Glutamatergic neuron (in vitro differentiated cells): ENCODE results near the gene PHPT1. TPM values are rescaled to one million over a fixed set of nuclear protein-coding genes. Genes with fewer than 3 reads are reported as not detected.

Source experiments
- DNase-seq: peaks from one replicate; pipeline ENCODE4 v3.0.0; 2022
- H3K27ac Mint-ChIP-seq: one replicate; pipeline ENCODE4 v1.8.0; 2020; ENCODE audit warnings: mild to moderate bottlenecking, mixed read lengths, inconsistent platforms; ENCODE audit not compliant: unreplicated experiment
- H3K27me3 Mint-ChIP-seq: one replicate; pipeline ENCODE4 v1.8.0; 2020; ENCODE audit warnings: mild to moderate bottlenecking, moderate library complexity, mixed read lengths, inconsistent platforms; ENCODE audit not compliant: unreplicated experiment
- H3K36me3 Mint-ChIP-seq: one replicate; pipeline ENCODE4 v1.8.0; 2020; ENCODE audit warnings: mild to moderate bottlenecking, mixed read lengths, inconsistent platforms; ENCODE audit not compliant: unreplicated experiment
- H3K4me1 Mint-ChIP-seq: one replicate; pipeline ENCODE4 v1.8.0; 2020; ENCODE audit warnings: mild to moderate bottlenecking, low read depth, mixed read lengths, inconsistent platforms; ENCODE audit not compliant: unreplicated experiment
- H3K4me3 Mint-ChIP-seq: one replicate; pipeline ENCODE4 v1.8.0; 2020; ENCODE audit warnings: mild to moderate bottlenecking, mixed read lengths, inconsistent platforms; ENCODE audit not compliant: unreplicated experiment
- H3K9me3 Mint-ChIP-seq: one replicate; pipeline ENCODE4 v1.8.0; 2020; ENCODE audit warnings: mild to moderate bottlenecking, moderate library complexity, mixed read lengths, inconsistent platforms; ENCODE audit not compliant: unreplicated experiment
- CTCF ChIP-seq: fragments of 200-600 bp; sonication (generic); IDR thresholded peaks from one replicate; pipeline ENCODE4 v1.5.0; 2021; ENCODE audit not compliant: partially characterized antibody, unreplicated experiment
- total RNA-seq: library from RNA; stranded (reverse); fragmentation: NEBNext Ultra II Directional; extraction: Animal tissue kit (Norgen Biotek cat#: 25700); gene quantifications from one replicate; pipeline ENCODE4 v1.2.1, GENCODE V29; 2021; ENCODE audit not compliant: unreplicated experiment

PHPT1 gene
- total RNA-seq, 1 donor from 2014 or later, result 101 TPM

DNA sequence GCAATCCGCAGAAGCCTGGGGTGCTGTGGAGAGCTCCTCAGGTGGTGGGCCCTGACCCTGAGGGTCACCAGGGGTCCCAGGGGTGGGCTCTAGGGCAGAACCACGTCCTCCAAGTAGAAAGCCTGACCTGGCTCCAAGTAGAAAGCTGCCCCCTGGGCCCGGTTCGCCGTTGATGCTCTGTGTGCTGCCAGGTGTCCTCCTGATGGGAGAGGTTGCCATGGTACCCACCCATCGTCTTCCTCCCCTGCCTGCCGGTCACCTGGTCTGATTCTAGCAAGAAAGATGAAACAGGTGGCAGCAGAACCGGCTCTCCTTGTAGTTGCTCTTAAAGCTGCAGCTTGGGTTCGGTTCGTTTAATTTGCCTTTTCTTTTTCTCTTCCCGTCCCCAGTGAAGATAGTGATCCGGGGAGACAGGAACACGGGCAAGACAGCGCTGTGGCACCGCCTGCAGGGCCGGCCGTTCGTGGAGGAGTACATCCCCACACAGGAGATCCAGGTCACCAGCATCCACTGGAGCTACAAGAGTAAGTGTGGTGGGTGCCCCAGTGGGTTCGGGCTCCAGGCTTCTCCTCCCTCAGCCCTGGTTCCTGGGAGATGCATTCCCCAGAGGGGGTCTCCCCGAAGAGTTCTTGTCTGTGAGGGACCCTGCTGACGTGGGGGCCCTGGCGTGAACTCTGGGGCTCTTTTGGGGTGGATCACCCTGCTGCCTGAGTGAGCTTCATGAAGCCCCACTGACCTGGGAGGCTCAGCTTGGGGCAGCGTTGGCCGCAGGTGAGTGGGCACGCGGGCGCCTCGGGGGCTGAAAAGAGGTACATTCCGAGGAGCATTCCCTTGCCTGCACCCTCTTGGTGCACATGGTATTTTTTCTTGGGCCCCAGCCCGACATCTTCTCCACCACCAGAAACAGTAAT is 25.8 kb upstream of the PHPT1 start:
- Mint-ChIP-seq H3K27ac (peak overlapping the region; percentile 79), H3K9me3 (peaks cover 12% of the 10 kb centered on the region), H3K27me3 (peaks cover 11% of the 10 kb centered on the region), H3K4me3 (peak overlapping the region; percentile 4), H3K4me1 (peaks cover 19% of the 10 kb centered on the region), H3K36me3 (peaks cover 4% of the 10 kb centered on the region)
- no peak for TF ChIP-seq CTCF
- peak; percentile 14 for DNase-seq

- Mint-ChIP-seq H3K9me3 (peaks cover 11% of the 10 kb centered on the region), H3K27ac (peak overlapping the region; percentile 79), H3K4me3 (peak overlapping the region; percentile 42), H3K27me3 (peaks cover 13% of the 10 kb centered on the region), H3K4me1 (peaks cover 17% of the 10 kb centered on the region), H3K36me3 (no peaks in the 10 kb centered on the region)
- peak; percentile 37 for DNase-seq
- TF ChIP-seq CTCF, result no peak
Observed at GRCh38 chr9:136824496-136825225, 24.5 kb upstream of the PHPT1 start.

- peaks cover 11% of the 10 kb centered on the region for H3K27me3 Mint-ChIP-seq
- peaks cover 16% of the 10 kb centered on the region for H3K4me1 Mint-ChIP-seq
- peak; percentile 47 for DNase-seq
- H3K27ac Mint-ChIP-seq, result peak overlapping the region; percentile 79
- no peak for TF ChIP-seq CTCF
- no peak overlapping the region for H3K4me3 Mint-ChIP-seq
- peaks cover 10% of the 10 kb centered on the region for H3K9me3 Mint-ChIP-seq
- no peaks in the 10 kb centered on the region for H3K36me3 Mint-ChIP-seq
Observed at GRCh38 chr9:136825295-136826187, 23.7 kb upstream of the PHPT1 start.

DNA sequence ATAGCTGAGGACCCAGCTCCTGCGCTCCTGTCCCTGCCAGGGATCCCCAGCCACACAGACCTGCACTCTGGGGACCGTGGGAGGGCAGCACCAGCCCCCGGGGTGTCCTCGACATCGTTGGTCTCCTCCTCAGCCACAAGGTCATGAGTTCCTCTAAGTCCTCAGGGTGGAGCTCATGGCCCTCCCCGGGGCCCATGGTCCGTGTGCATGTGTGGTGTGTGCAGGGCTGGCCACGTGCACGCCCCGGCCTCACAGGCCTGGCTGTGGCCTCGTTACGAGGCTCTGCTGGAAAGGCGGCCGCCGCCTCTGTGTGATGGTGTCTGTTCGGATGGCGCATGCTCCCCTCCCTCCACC is 23.0 kb upstream of the PHPT1 start:
- no peak overlapping the region for H3K4me3 Mint-ChIP-seq
- peaks cover 6% of the 10 kb centered on the region for H3K9me3 Mint-ChIP-seq
- no peaks in the 10 kb centered on the region for H3K36me3 Mint-ChIP-seq
- H3K27ac Mint-ChIP-seq, result no peak overlapping the region
- DNase-seq, result peak; percentile 14
- TF ChIP-seq CTCF, result no peak
- peaks cover 7% of the 10 kb centered on the region for H3K27me3 Mint-ChIP-seq
- peaks cover 10% of the 10 kb centered on the region for H3K4me1 Mint-ChIP-seq
